IMR-90 (cell line): Measurements from ENCODE around the gene TACC3.

Experiments used
- BHLHE40 ChIP-seq: fragments of 150-350 bp; IDR thresholded peaks from 2 replicates; pipeline ENCODE4 v1.6.1; 2016; ENCODE audit warnings: mild to moderate bottlenecking, low read depth, low read length
- CTCF ChIP-seq: conservative IDR thresholded peaks from 2 replicates; pipeline ENCODE4 v1.5.1; 2012; ENCODE audit warnings: mild to moderate bottlenecking, low read depth, low read length, improper control_type of control experiment
- MAZ ChIP-seq: IDR thresholded peaks from 2 replicates; pipeline ENCODE4 v1.6.1; 2012; ENCODE audit warnings: low read depth, mild to moderate bottlenecking, low read length, improper control_type of control experiment, moderate library complexity, borderline replicate concordance
- SMC3 ChIP-seq: fragments of 150-350 bp; IDR thresholded peaks from 2 replicates; pipeline ENCODE4 v1.6.1; 2016; ENCODE audit warnings: low read depth, mild to moderate bottlenecking, antibody characterized with exemption, low read length, moderate library complexity

GRCh38 chr4:1753294-1753696 is 32.0 kb downstream of the TACC3 start:
- no peak for TF ChIP-seq MAZ
- no peak for TF ChIP-seq CTCF
- TF ChIP-seq BHLHE40 = no peak
- TF ChIP-seq SMC3 = no peak
